H1 (cell line): ENCODE measurements around the gene NGFR. TPM values are rescaled to one million over a fixed set of nuclear protein-coding genes. Genes with fewer than 3 reads are reported as not detected.

ENCODE experiments used
- CTCF ChIA-PET: fragments of 300-600 bp; sonication (Branson Sonifier 250); formaldehyde crosslinking; loops from one replicate; lab custom pipeline; 2021; ENCODE audit not compliant: partially characterized antibody; lab: Charles Lee
- POLR2A ChIA-PET: fragments of 300-600 bp; sonication (Branson Sonifier 250); formaldehyde crosslinking; loops from one replicate; lab custom pipeline; 2021; ENCODE audit warnings: inconsistent platforms; ENCODE audit not compliant: partially characterized antibody; lab: Charles Lee
- DNase-seq, 2 experiments: peaks; one replicate each; pipeline versions ENCODE4 v3.0.0 to v3.0.0-alpha.2; 2010 to 2022; ENCODE audit warnings: low spot score in 2 of 2, low read depth in 1 of 2, mixed read lengths in 1 of 2
- FAIRE-seq: peaks from 2 replicates; lab custom pipeline; 2011; peaks lifted over from hg19 to GRCh38; lab: Jason Lieb, UNC
- H2AFZ ChIP-seq: 2 replicates; pipeline ENCODE4 v1.8.1; 2012; ENCODE audit warnings: low read length, inconsistent platforms
- H2AK5ac ChIP-seq: 2 replicates; pipeline ENCODE4 v1.6.1; 2013; ENCODE audit warnings: low read depth, low read length
- H2BK120ac ChIP-seq: replicated peaks from 2 replicates; pipeline ENCODE3; 2013; ENCODE audit warnings: low read depth, low read length, inconsistent platforms
- H2BK12ac ChIP-seq: 2 replicates; pipeline ENCODE4 v1.6.1; 2013; ENCODE audit warnings: low read depth, low read length
- H2BK15ac ChIP-seq: 2 replicates; pipeline ENCODE4 v1.6.1; 2013; ENCODE audit warnings: low read length
- H2BK20ac ChIP-seq: 2 replicates; pipeline ENCODE4 v1.6.1; 2013; ENCODE audit warnings: low read length
- H2BK5ac ChIP-seq: 2 replicates; pipeline ENCODE4 v1.6.1; 2013; ENCODE audit warnings: low read depth, low read length
- H3K14ac ChIP-seq: 2 replicates; pipeline ENCODE4 v1.6.1; 2013; ENCODE audit warnings: inconsistent platforms; ENCODE audit not compliant: insufficient read length
- H3K18ac ChIP-seq: 2 replicates; pipeline ENCODE4 v1.6.1; 2013; ENCODE audit warnings: low read length; ENCODE audit errors: extremely low read depth
- H3K23ac ChIP-seq: 2 replicates; pipeline ENCODE4 v1.6.1; 2013; ENCODE audit warnings: inconsistent platforms; ENCODE audit not compliant: insufficient read length
- H3K23me2 ChIP-seq: 2 replicates; pipeline ENCODE4 v1.6.1; 2013; ENCODE audit warnings: low read depth, low read length
- H3K27ac ChIP-seq: 2 replicates; pipeline ENCODE4 v1.6.1; 2011; ENCODE audit warnings: low read depth, low read length, inconsistent platforms
- H3K27me3 ChIP-seq, 4 experiments: replicated peaks in 1 of 4; 1 replicate in 1 of 4; 2 replicates in 3 of 4; pipeline versions ENCODE4 v1.6.1 to v1.8.1; 2011 to 2013; ENCODE audit warnings: low read length in 3 of 4, mild to moderate bottlenecking in 3 of 4, inconsistent platforms in 2 of 4, mixed read lengths in 2 of 4, moderate library complexity in 1 of 4; ENCODE audit not compliant: control insufficient read depth in 3 of 4, insufficient read depth in 3 of 4; ENCODE audit errors: extremely low read depth in 1 of 4
- H3K36me3 ChIP-seq, 4 experiments: 2 replicates each; pipeline versions ENCODE4 v1.6.1 to v1.8.1; 2011 to 2013; ENCODE audit warnings: mild to moderate bottlenecking in 4 of 4, low read length in 3 of 4, moderate library complexity in 2 of 4, control low read depth in 1 of 4, inconsistent platforms in 1 of 4; ENCODE audit not compliant: insufficient read depth in 4 of 4, control insufficient read depth in 2 of 4
- H3K4ac ChIP-seq: replicated peaks from 2 replicates; pipeline ENCODE3; 2013; ENCODE audit warnings: low read length, low read depth, mixed read lengths, inconsistent platforms; ENCODE audit not compliant: insufficient read length
- H3K4me1 ChIP-seq, 4 experiments: replicated peaks in 1 of 4; 1 replicate in 1 of 4; 2 replicates in 3 of 4; pipeline versions ENCODE4 v1.6.1 to v1.8.1; 2011 to 2013; ENCODE audit warnings: low read length in 3 of 4, inconsistent platforms in 2 of 4, mixed read lengths in 1 of 4; ENCODE audit not compliant: insufficient read depth in 4 of 4, control insufficient read depth in 3 of 4
- H3K4me2 ChIP-seq, 2 experiments: 2 replicates each; pipeline versions ENCODE4 v1.6.1 to v1.8.1; 2011 to 2013; ENCODE audit warnings: low read depth in 2 of 2, low read length in 2 of 2, control low read depth in 1 of 2, inconsistent platforms in 1 of 2, mild to moderate bottlenecking in 1 of 2; ENCODE audit not compliant: insufficient read depth in 1 of 2
- H3K4me3 ChIP-seq, 4 experiments: fragments of 200-600, 300-600 bp in 1 of 4; sonication (generic), shearing (Covaris generic), sonication (Bioruptor Twin) in 1 of 4; 2 replicates each; pipeline versions ENCODE4 v1.5.1 to v1.8.1; 2011 to 2016; ENCODE audit warnings: low read length in 4 of 4, low read depth in 3 of 4, control low read depth in 2 of 4, inconsistent platforms in 2 of 4, mild to moderate bottlenecking in 2 of 4, mixed read lengths in 1 of 4, moderate library complexity in 1 of 4; ENCODE audit not compliant: insufficient read depth in 2 of 4; ENCODE audit errors: extremely low read depth in 1 of 4
- H3K56ac ChIP-seq: replicated peaks from 2 replicates; pipeline ENCODE3; 2013; ENCODE audit warnings: low read depth, mild to moderate bottlenecking, mixed read lengths, low read length, inconsistent platforms; ENCODE audit not compliant: insufficient read length
- H3K79me1 ChIP-seq: 2 replicates; pipeline ENCODE4 v1.6.1; 2013; ENCODE audit warnings: low read depth, low read length, control low read depth
- H3K79me2 ChIP-seq, 2 experiments: 2 replicates each; pipeline versions ENCODE4 v1.6.1 to v1.8.1; 2012 to 2013; ENCODE audit warnings: low read length in 2 of 2, mild to moderate bottlenecking in 2 of 2, inconsistent platforms in 1 of 2; ENCODE audit not compliant: insufficient read depth in 2 of 2, control insufficient read depth in 1 of 2
- H3K9ac ChIP-seq, 4 experiments: replicated peaks in 1 of 4; 1 replicate in 1 of 4; 2 replicates in 3 of 4; pipeline versions ENCODE4 v1.6.1 to v1.8.1; 2011 to 2013; ENCODE audit warnings: low read depth in 3 of 4, low read length in 3 of 4, control low read depth in 2 of 4, mild to moderate bottlenecking in 2 of 4, moderate library complexity in 2 of 4, inconsistent platforms in 1 of 4; ENCODE audit errors: extremely low read depth in 1 of 4
- H3K9me3 ChIP-seq, 2 experiments: 2 replicates each; pipeline versions ENCODE4 v1.6.1 to v1.8.1; 2012 to 2013; ENCODE audit warnings: mild to moderate bottlenecking in 2 of 2, moderate library complexity in 2 of 2, control low read depth in 1 of 2, inconsistent platforms in 1 of 2, low read depth in 1 of 2, low read length in 1 of 2, mixed read lengths in 1 of 2; ENCODE audit not compliant: insufficient read depth in 2 of 2
- H4K20me1 ChIP-seq, 2 experiments: replicated peaks in 1 of 2; 2 replicates each; pipeline versions ENCODE3 to v1.8.1; 2011 to 2013; ENCODE audit warnings: inconsistent platforms in 2 of 2, low read length in 2 of 2, mild to moderate bottlenecking in 1 of 2; ENCODE audit not compliant: insufficient read depth in 2 of 2, control insufficient read depth in 1 of 2
- H4K5ac ChIP-seq: 2 replicates; pipeline ENCODE4 v1.6.1; 2013; ENCODE audit warnings: low read length, low read depth, mixed read lengths, inconsistent platforms; ENCODE audit not compliant: insufficient read length
- H4K8ac ChIP-seq: 2 replicates; pipeline ENCODE4 v1.8.0; 2013; ENCODE audit warnings: mild to moderate bottlenecking, moderate library complexity, low read length, inconsistent platforms; ENCODE audit not compliant: insufficient read depth; ENCODE audit errors: extremely low read depth
- H4K91ac ChIP-seq: replicated peaks from 2 replicates; pipeline ENCODE3; 2013; ENCODE audit warnings: low read length, mixed read lengths, inconsistent platforms; ENCODE audit not compliant: insufficient read length
- CBX8 ChIP-seq: fragments of 300-800, 300-1000 bp; sonication (generic); IDR thresholded peaks from 2 replicates; pipeline ENCODE4 v1.7.1; 2016; ENCODE audit warnings: low read depth, low read length, borderline replicate concordance
- CHD2 ChIP-seq: IDR thresholded peaks from 2 replicates; pipeline ENCODE4 v1.6.1; 2012; ENCODE audit warnings: low read length, improper control_type of control experiment
- CREB1 ChIP-seq: IDR thresholded peaks from 2 replicates; pipeline ENCODE4 v1.6.1; 2012; ENCODE audit warnings: inconsistent platforms
- CTBP2 ChIP-seq: IDR thresholded peaks from 2 replicates; pipeline ENCODE4 v1.7.0; 2011; ENCODE audit warnings: borderline replicate concordance, mild to moderate bottlenecking, moderate library complexity, mixed read lengths, low read length; ENCODE audit not compliant: insufficient read depth, insufficient read length
- EGR1 ChIP-seq: IDR thresholded peaks from 2 replicates; pipeline ENCODE4 v1.6.1; 2011; ENCODE audit warnings: low read depth, low read length, borderline replicate concordance
- GABPA ChIP-seq: IDR thresholded peaks from 2 replicates; pipeline ENCODE4 v1.6.1; 2011; ENCODE audit warnings: mild to moderate bottlenecking, low read length, moderate library complexity, borderline replicate concordance; ENCODE audit not compliant: insufficient read depth
- KDM1A ChIP-seq: fragments of 200-600, 300-600 bp; sonication (generic); IDR thresholded peaks from 2 replicates; pipeline ENCODE4 v1.7.1; 2016; ENCODE audit warnings: mild to moderate bottlenecking, low read length, borderline replicate concordance
- MAFK ChIP-seq: IDR thresholded peaks from 2 replicates; pipeline ENCODE4 v1.6.1; 2012; ENCODE audit warnings: low read depth, mild to moderate bottlenecking, improper control_type of control experiment, low read length
- NRF1 ChIP-seq: IDR thresholded peaks from 2 replicates; pipeline ENCODE4 v1.6.1; 2011; ENCODE audit warnings: mild to moderate bottlenecking, low read depth, low read length, improper control_type of control experiment
- PHF8 ChIP-seq: fragments of 200-600 bp; sonication (generic); conservative IDR thresholded peaks from 2 replicates; pipeline ENCODE4 v1.7.1; 2012; ENCODE audit warnings: low read depth, mild to moderate bottlenecking, inconsistent platforms, low read length, moderate library complexity
- TEAD4 ChIP-seq: IDR thresholded peaks from 2 replicates; pipeline ENCODE4 v1.6.1; 2012; ENCODE audit warnings: low read depth, low read length, inconsistent platforms, mixed read lengths
- WGBS, 2 experiments: shearing (Covaris generic) in 1 of 2; methylation state at CpG; one replicate each; pipeline versions ENCODE4 v1.1.6 to v1.1.7; 2013 to 2015; ENCODE audit warnings: low lambda C conversion rate in 2 of 2, mixed read lengths in 2 of 2, inconsistent platforms in 1 of 2, low coverage in 1 of 2, missing lambda C conversion rate in 1 of 2; ENCODE audit not compliant: insufficient replicate concordance in 2 of 2, insufficient coverage in 1 of 2, insufficient read length in 1 of 2; ENCODE audit errors: extremely low coverage in 1 of 2, missing lambda C conversion rate in 1 of 2; 5-methylcytosine and 5-hydroxymethylcytosine counted together
- polyA plus RNA-seq, 7 experiments: library from polyadenylated mRNA; depleted of rRNA in 3 of 7; stranded (reverse) in 5 of 7; unstranded in 2 of 7; fragments of >200 nt in 5 of 7; fragments of 200-250 nt in 2 of 7; gene quantifications; 1 replicate in 5 of 7; 2 replicates in 1 of 7; 4 replicates in 1 of 7; pipeline versions ENCODE4 v1.2.1 to v1.2.3, GENCODE V29; 2011 to 2013; ENCODE audit warnings: missing spikeins in 2 of 7, mixed read lengths in 2 of 7
- total RNA-seq: library from RNA; stranded (reverse); fragmentation: NEBNext Ultra II Directional; extraction: Animal tissue kit (Norgen Biotek cat#: 25700); gene quantifications from 2 replicates; pipeline ENCODE4 v1.2.1, GENCODE V29; 2021
- TF ChIP-seq, protein P1 (sequence below): IDR thresholded peaks from 2 replicates; pipeline ENCODE4 v1.6.1; 2012; ENCODE audit warnings: low read length, inconsistent platforms

NGFR gene
- total and polyA plus RNA-seq, 2 of the 8 experiments (the other 6 are each of a cell fraction or from before 2014, with no cell fraction given): 8.1 to 10.3 TPM

GRCh38 chr17:49452201-49452600, 42.9 kb upstream of the NGFR start:
- Histone ChIP-seq H2BK12ac (0 out of 2 replicates have a peak overlapping the region, but pooled peaks have one; percentile 80), H3K27ac (no peak overlapping the region), H3K14ac (no peak overlapping the region), H3K4me1 (peaks cover 0 to 21% (median 3%) of the 10 kb centered on the region in 4 experiments; a peak in 4 of 7 replicates), H2BK20ac (peak overlapping the region; percentile 72; the same call in 1 of the 2 replicates), H3K9me3 (no peaks in the 10 kb centered on the region), H3K79me2 (no peaks in the 10 kb centered on the region), H2AFZ (peak overlapping the region; percentile 60; the same call in 1 of the 2 replicates), H3K23ac (no peak overlapping the region), H3K4ac (no peak overlapping the region), H2AK5ac (no peak overlapping the region), H4K91ac (no peak overlapping the region), H4K8ac (no peak overlapping the region), H2BK120ac (no peak overlapping the region), H3K36me3 (no peaks in the 10 kb centered on the region), H3K4me3 (no peak overlapping the region), H3K27me3 (no peaks in the 10 kb centered on the region), H4K20me1 (no peaks in the 10 kb centered on the region), H2BK15ac (0 out of 2 replicates have a peak overlapping the region, but pooled peaks have one; percentile 29), H3K56ac (no peak overlapping the region), H3K9ac (no peak overlapping the region), H3K79me1 (no peaks in the 10 kb centered on the region; the same call in 1 of the 2 replicates), H4K5ac (no peak overlapping the region), H2BK5ac (peak overlapping the region; percentile 71; the same call in 1 of the 2 replicates), H3K4me2 (no peak overlapping the region), H3K18ac (no peak overlapping the region), H3K23me2 (0 out of 2 replicates have a peak, but pooled peaks cover 1% of the 10 kb centered on the region)
- CTCF ChIA-PET: interaction anchor here (0.6 to 12.0 kb wide), 7 partner anchors 16 to 1119 kb away, joined by 3 to 111 read pairs (median 3); no protein-coding TSS in a partner anchor
- WGBS, 2 experiments: 80% methylated on average over 4 of the region's 5 CpGs; no CpG with 5 or more reads in 1 of the 2 experiments
- DNase-seq (no peak), FAIRE-seq (no peak)
- POLR2A ChIA-PET: interaction anchor here (1.5 kb wide), 1 partner anchor 13 kb away, joined by 6 read pairs; no protein-coding TSS in a partner anchor
- TF ChIP-seq TEAD4 (no peak), GABPA (no peak), CHD2 (no peak), EGR1 (no peak), CTBP2 (no peak), PHF8 (no peak), MAFK (no peak), NRF1 (no peak), CREB1 (no peak), KDM1A (no peak), CBX8 (no peak)
- TF ChIP-seq, protein P1, sequence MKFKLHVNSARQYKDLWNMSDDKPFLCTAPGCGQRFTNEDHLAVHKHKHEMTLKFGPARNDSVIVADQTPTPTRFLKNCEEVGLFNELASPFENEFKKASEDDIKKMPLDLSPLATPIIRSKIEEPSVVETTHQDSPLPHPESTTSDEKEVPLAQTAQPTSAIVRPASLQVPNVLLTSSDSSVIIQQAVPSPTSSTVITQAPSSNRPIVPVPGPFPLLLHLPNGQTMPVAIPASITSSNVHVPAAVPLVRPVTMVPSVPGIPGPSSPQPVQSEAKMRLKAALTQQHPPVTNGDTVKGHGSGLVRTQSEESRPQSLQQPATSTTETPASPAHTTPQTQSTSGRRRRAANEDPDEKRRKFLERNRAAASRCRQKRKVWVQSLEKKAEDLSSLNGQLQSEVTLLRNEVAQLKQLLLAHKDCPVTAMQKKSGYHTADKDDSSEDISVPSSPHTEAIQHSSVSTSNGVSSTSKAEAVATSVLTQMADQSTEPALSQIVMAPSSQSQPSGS: no peak
